KOPT-K1 (cell line): Measurements from ENCODE around the gene UBR2.
"Not testable (repeated sequence)": the region's sequence is repeated elsewhere in the genome, so short reads cannot be mapped to it uniquely, and the experiment has no call there.

Experiments
- H3K27ac ChIP-seq: fragments of 200-600 bp; sonication (generic); 2 replicates; pipeline ENCODE4 v1.5.1; 2016; ENCODE audit warnings: antibody characterized with exemption, mild to moderate bottlenecking, low read depth, low read length; ENCODE audit not compliant: poor library complexity, severe bottlenecking
- H3K36me3 ChIP-seq: fragments of 200-600 bp; sonication (generic); 2 replicates; pipeline ENCODE4 v1.5.1; 2017; ENCODE audit warnings: antibody characterized with exemption, mild to moderate bottlenecking, low read length, moderate library complexity; ENCODE audit not compliant: insufficient read depth
- H3K9me3 ChIP-seq: fragments of 200-600 bp; sonication (generic); 2 replicates; pipeline ENCODE4 v1.5.1; 2017; ENCODE audit warnings: antibody characterized with exemption, low read length, mild to moderate bottlenecking; ENCODE audit not compliant: insufficient read depth, poor library complexity, severe bottlenecking

UBR2 gene

GRCh38 chr6:42708096-42708495, 144.3 kb downstream of the UBR2 start:
- H3K36me3 ChIP-seq = no peaks in the 10 kb centered on the region
- no peak overlapping the region for H3K27ac ChIP-seq
- no peaks in the 10 kb centered on the region for H3K9me3 ChIP-seq

GRCh38 chr6:42709871-42710270, 146.0 kb downstream of the UBR2 start:
- Histone ChIP-seq H3K36me3 (no peaks in the 10 kb centered on the region), H3K9me3 (no peaks in the 10 kb centered on the region), H3K27ac (no peak overlapping the region)

GRCh38 chr6:42710316-42710715, 146.5 kb downstream of the UBR2 start:
- Histone ChIP-seq H3K27ac (no peak overlapping the region), H3K9me3 (no peaks in the 10 kb centered on the region), H3K36me3 (no peaks in the 10 kb centered on the region)

- Histone ChIP-seq H3K27ac (no peak overlapping the region), H3K9me3 (no peaks in the 10 kb centered on the region), H3K36me3 (no peaks in the 10 kb centered on the region)
These were observed 148.1 kb downstream of the UBR2 start for GRCh38 chr6:42711930-42712329.

- no peak overlapping the region for H3K27ac ChIP-seq
- H3K36me3 ChIP-seq = no peaks in the 10 kb centered on the region
- H3K9me3 ChIP-seq = no peaks in the 10 kb centered on the region
These were observed 150.4 kb downstream of the UBR2 start for GRCh38 chr6:42714098-42714761.

- no peaks in the 10 kb centered on the region for H3K9me3 ChIP-seq
- H3K36me3 ChIP-seq = no peaks in the 10 kb centered on the region
- no peak overlapping the region for H3K27ac ChIP-seq
These were observed 152.0 kb downstream of the UBR2 start for GRCh38 chr6:42715871-42716270.

GRCh38 chr6:42720739-42721138, 156.9 kb downstream of the UBR2 start:
- Histone ChIP-seq H3K36me3 (no peaks in the 10 kb centered on the region), H3K27ac (no peak overlapping the region), H3K9me3 (no peaks in the 10 kb centered on the region)

- Histone ChIP-seq H3K27ac (no peak within 1 kb of the TSS), H3K9me3 (no peaks in the 10 kb centered on the region), H3K36me3 (no peaks in the 10 kb centered on the region)
These were observed 158.7 kb downstream of the UBR2 start, which contains the start of gene PRPH2 for GRCh38 chr6:42722497-42722896. PRPH2 (minus strand) TSS chr6:42722597; CDS start chr6:42722334, 263 bp downstream.

- Histone ChIP-seq H3K27ac (no peak overlapping the region), H3K9me3 (no peaks in the 10 kb centered on the region), H3K36me3 (no peaks in the 10 kb centered on the region)
These were observed 161.0 kb downstream of the UBR2 start for GRCh38 chr6:42724825-42725224.

GRCh38 chr6:42726026-42726425, 162.2 kb downstream of the UBR2 start:
- Histone ChIP-seq H3K27ac (no peak overlapping the region), H3K9me3 (no peaks in the 10 kb centered on the region), H3K36me3 (no peaks in the 10 kb centered on the region)

GRCh38 chr6:42726485-42727086, 162.8 kb downstream of the UBR2 start:
- Histone ChIP-seq H3K36me3 (no peaks in the 10 kb centered on the region), H3K9me3 (no peaks in the 10 kb centered on the region), H3K27ac (no peak overlapping the region)

GRCh38 chr6:42727087-42727611, 163.3 kb downstream of the UBR2 start:
- Histone ChIP-seq H3K36me3 (no peaks in the 10 kb centered on the region), H3K27ac (no peak overlapping the region), H3K9me3 (no peaks in the 10 kb centered on the region)

- H3K27ac ChIP-seq = no peak overlapping the region
- H3K36me3 ChIP-seq = no peaks in the 10 kb centered on the region
- H3K9me3 ChIP-seq = no peaks in the 10 kb centered on the region
These were observed 163.8 kb downstream of the UBR2 start for GRCh38 chr6:42727627-42728026.

- H3K9me3 ChIP-seq = no peaks in the 10 kb centered on the region
- no peaks in the 10 kb centered on the region for H3K36me3 ChIP-seq
- no peak overlapping the region for H3K27ac ChIP-seq
These were observed 165.9 kb downstream of the UBR2 start for GRCh38 chr6:42729731-42730130.

- not testable (repeated sequence) for H3K36me3 ChIP-seq, H3K27ac ChIP-seq, H3K9me3 ChIP-seq
These were observed 170.1 kb downstream of the UBR2 start for GRCh38 chr6:42733867-42734481.
